Activated T-helper 1 cell treated with anti-CD3 and anti-CD28 coated beads, Interleukin-12 subunit alpha, Interleukin-12 subunit beta, Interleukin-2, Interleukin-4 antibody, amounts not matched to agents 30 ng/mL and 10 ng/mL and 1 ng/mL, durations not matched to agents 14 hours and 24 hours and 36 hours (primary cell): Measurements from ENCODE around the gene ATXN2. TPM values are rescaled to one million over a fixed set of nuclear protein-coding genes. Genes with fewer than 3 reads are reported as not detected.
"Not testable (repeated sequence)": the region's sequence is repeated elsewhere in the genome, so short reads cannot be mapped to it uniquely, and the experiment has no call there.

ENCODE experiments used
- DNase-seq: peaks from one replicate; pipeline ENCODE4 v3.0.0; 2021; ENCODE audit warnings: low spot score
- H3K27ac Mint-ChIP-seq: one replicate; pipeline ENCODE4 v1.8.0; 2021; ENCODE audit warnings: mild to moderate bottlenecking, mixed read lengths
- H3K27me3 Mint-ChIP-seq: one replicate; pipeline ENCODE4 v1.8.0; 2022; ENCODE audit warnings: mild to moderate bottlenecking, moderate library complexity, mixed read lengths; ENCODE audit not compliant: insufficient read depth
- H3K36me3 Mint-ChIP-seq: one replicate; pipeline ENCODE4 v1.8.0; 2021; ENCODE audit warnings: low read depth, mixed read lengths
- H3K4me1 Mint-ChIP-seq: one replicate; pipeline ENCODE4 v1.8.0; 2021; ENCODE audit warnings: low read depth, mixed read lengths
- H3K4me3 Mint-ChIP-seq: one replicate; pipeline ENCODE4 v1.8.0; 2021; ENCODE audit warnings: mild to moderate bottlenecking, moderate library complexity, mixed read lengths
- H3K9me3 Mint-ChIP-seq: one replicate; pipeline ENCODE4 v1.8.0; 2021; ENCODE audit warnings: mixed read lengths
- intact Hi-C: fragments of 100-400 bp; cut with micrococcal nuclease; formaldehyde crosslinking; loops from one replicate; pipeline ENCODE4 v1.15.1; 2024
- total RNA-seq: library from RNA; stranded (reverse); gene quantifications from 2 replicates; pipeline ENCODE4 v1.2.3, GENCODE V29; 2022

The ATXN2 gene
- total RNA-seq, 1 donor from 2014 or later = 54.4 TPM

GRCh38 chr12:111505601-111506036 is 93.5 kb downstream of the ATXN2 start:
- peak overlapping the region; percentile 51 for H3K27ac Mint-ChIP-seq
- intact Hi-C loops = loop anchor here (1.0 kb wide), 1 partner anchor 100 kb away; the partner anchor contains the start of gene SH2B3
- H3K4me3 Mint-ChIP-seq = no peak overlapping the region
- peaks cover 27% of the 10 kb centered on the region for H3K36me3 Mint-ChIP-seq
- H3K9me3 Mint-ChIP-seq = no peaks in the 10 kb centered on the region
- no peaks in the 10 kb centered on the region for H3K27me3 Mint-ChIP-seq
- peaks cover 16% of the 10 kb centered on the region for H3K4me1 Mint-ChIP-seq
- DNase-seq = no peak

GRCh38 chr12:111503116-111503515 is 96.0 kb downstream of the ATXN2 start:
- Mint-ChIP-seq H3K4me1 (peaks cover 16% of the 10 kb centered on the region), H3K4me3 (no peak overlapping the region), H3K27ac (no peak overlapping the region), H3K9me3 (no peaks in the 10 kb centered on the region), H3K36me3 (peaks cover 28% of the 10 kb centered on the region), H3K27me3 (no peaks in the 10 kb centered on the region)
- no peak for DNase-seq
- intact Hi-C loops = no loop called here

GRCh38 chr12:111494676-111495075 is 104.4 kb downstream of the ATXN2 start:
- intact Hi-C loops = no loop called here
- Mint-ChIP-seq H3K4me3 (no peak overlapping the region), H3K27me3 (no peaks in the 10 kb centered on the region), H3K9me3 (no peaks in the 10 kb centered on the region), H3K4me1 (no peaks in the 10 kb centered on the region), H3K36me3 (peaks cover 20% of the 10 kb centered on the region), H3K27ac (no peak overlapping the region)
- no peak for DNase-seq

- not testable (repeated sequence) for H3K27me3 Mint-ChIP-seq
- peaks cover 27% of the 10 kb centered on the region for H3K36me3 Mint-ChIP-seq
Measured at GRCh38 chr12:111492979-111493378, 106.1 kb downstream of the ATXN2 start.

GRCh38 chr12:111488798-111489197 is 110.3 kb downstream of the ATXN2 start:
- Mint-ChIP-seq H3K27ac (no peak overlapping the region), H3K4me1 (no peaks in the 10 kb centered on the region), H3K36me3 (peaks cover 35% of the 10 kb centered on the region), H3K27me3 (no peaks in the 10 kb centered on the region), H3K9me3 (no peaks in the 10 kb centered on the region), H3K4me3 (no peak overlapping the region)
- DNase-seq = no peak
- intact Hi-C loops = no loop called here

More at GRCh38 chr12:111492979-111493378, 106.1 kb downstream of the ATXN2 start:
- DNase-seq, H3K27ac Mint-ChIP-seq, H3K9me3 Mint-ChIP-seq, intact Hi-C loops, H3K4me3 Mint-ChIP-seq, H3K4me1 Mint-ChIP-seq: not testable (repeated sequence)

GRCh38 chr12:111488271-111488670 is 110.8 kb downstream of the ATXN2 start:
- H3K36me3 Mint-ChIP-seq = peaks cover 35% of the 10 kb centered on the region
- DNase-seq = no peak
- no peaks in the 10 kb centered on the region for H3K4me1 Mint-ChIP-seq
- no peaks in the 10 kb centered on the region for H3K9me3 Mint-ChIP-seq
- H3K4me3 Mint-ChIP-seq = no peak overlapping the region
- no peaks in the 10 kb centered on the region for H3K27me3 Mint-ChIP-seq
- intact Hi-C loops = no loop called here
- no peak overlapping the region for H3K27ac Mint-ChIP-seq

- H3K4me3 Mint-ChIP-seq = no peak overlapping the region
- intact Hi-C loops = loop anchor here (1.0 kb wide), 1 partner anchor 85 kb away; no protein-coding TSS in a partner anchor
- no peaks in the 10 kb centered on the region for H3K9me3 Mint-ChIP-seq
- H3K27me3 Mint-ChIP-seq = no peaks in the 10 kb centered on the region
- no peaks in the 10 kb centered on the region for H3K4me1 Mint-ChIP-seq
- H3K27ac Mint-ChIP-seq = no peak overlapping the region
- H3K36me3 Mint-ChIP-seq = peaks cover 21% of the 10 kb centered on the region
- DNase-seq = no peak
Measured at GRCh38 chr12:111482462-111482861, 116.7 kb downstream of the ATXN2 start.

GRCh38 chr12:111471236-111471635 is 127.9 kb downstream of the ATXN2 start:
- Mint-ChIP-seq H3K36me3 (peaks cover 25% of the 10 kb centered on the region), H3K4me1 (peaks cover 5% of the 10 kb centered on the region), H3K27me3 (no peaks in the 10 kb centered on the region), H3K27ac (no peak overlapping the region), H3K9me3 (no peaks in the 10 kb centered on the region), H3K4me3 (no peak overlapping the region)
- intact Hi-C loops = no loop called here
- no peak for DNase-seq

GRCh38 chr12:111469401-111469800 is 129.7 kb downstream of the ATXN2 start:
- H3K36me3 Mint-ChIP-seq = peaks cover 27% of the 10 kb centered on the region
- DNase-seq = no peak
- H3K9me3 Mint-ChIP-seq = no peaks in the 10 kb centered on the region
- H3K27me3 Mint-ChIP-seq = no peaks in the 10 kb centered on the region
- H3K27ac Mint-ChIP-seq = no peak overlapping the region
- no peak overlapping the region for H3K4me3 Mint-ChIP-seq
- peaks cover 5% of the 10 kb centered on the region for H3K4me1 Mint-ChIP-seq
- intact Hi-C loops = no loop called here

- no peak overlapping the region for H3K4me3 Mint-ChIP-seq
- no peaks in the 10 kb centered on the region for H3K9me3 Mint-ChIP-seq
- peaks cover 20% of the 10 kb centered on the region for H3K36me3 Mint-ChIP-seq
- intact Hi-C loops = no loop called here
- H3K4me1 Mint-ChIP-seq = peaks cover 5% of the 10 kb centered on the region
- H3K27ac Mint-ChIP-seq = no peak overlapping the region
- no peaks in the 10 kb centered on the region for H3K27me3 Mint-ChIP-seq
- no peak for DNase-seq
Measured at GRCh38 chr12:111467857-111468241, 131.3 kb downstream of the ATXN2 start.

- Mint-ChIP-seq H3K4me1 (peaks cover 5% of the 10 kb centered on the region), H3K27me3 (no peaks in the 10 kb centered on the region), H3K27ac (no peak overlapping the region), H3K36me3 (peaks cover 20% of the 10 kb centered on the region), H3K9me3 (no peaks in the 10 kb centered on the region), H3K4me3 (no peak overlapping the region)
- intact Hi-C loops = no loop called here
- DNase-seq = no peak
Measured at GRCh38 chr12:111467092-111467856, 131.8 kb downstream of the ATXN2 start.

GRCh38 chr12:111462210-111462769 is 136.8 kb downstream of the ATXN2 start:
- H3K4me1 Mint-ChIP-seq = no peaks in the 10 kb centered on the region
- H3K36me3 Mint-ChIP-seq = peaks cover 6% of the 10 kb centered on the region
- H3K27me3 Mint-ChIP-seq = no peaks in the 10 kb centered on the region
- intact Hi-C loops = no loop called here
- H3K27ac Mint-ChIP-seq = no peak overlapping the region
- H3K9me3 Mint-ChIP-seq = no peaks in the 10 kb centered on the region
- no peak overlapping the region for H3K4me3 Mint-ChIP-seq
- no peak for DNase-seq

GRCh38 chr12:111460111-111460510 is 139.0 kb downstream of the ATXN2 start:
- DNase-seq, H3K9me3 Mint-ChIP-seq, H3K4me3 Mint-ChIP-seq, H3K27me3 Mint-ChIP-seq, H3K4me1 Mint-ChIP-seq, intact Hi-C loops, H3K27ac Mint-ChIP-seq: not testable (repeated sequence)
- peaks cover 16% of the 10 kb centered on the region for H3K36me3 Mint-ChIP-seq
